ENCODE data around the gene TNK2.
"Not testable (repeated sequence)": the region's sequence is repeated elsewhere in the genome, so short reads cannot be mapped to it uniquely, and the experiment has no call there.

Gene TNK2

GRCh38 chr3:195916991-195917390 lies 8.6 kb upstream of the TNK2 start:
- no peak for DNase-seq (ENCODE audit: low read depth in 1 of 2, low spot score in 1 of 2)

- no peak for DNase-seq (ENCODE audit: low read depth in 1 of 2, low spot score in 1 of 2)
Observed at GRCh38 chr3:195916291-195916690, 7.9 kb upstream of the TNK2 start.

- DNase-seq (ENCODE audit: low read depth in 1 of 2, low spot score in 1 of 2): peak; percentile 91 to 95
Observed at GRCh38 chr3:195914648-195915473, 6.5 kb upstream of the TNK2 start.

- not testable (repeated sequence) for DNase-seq (ENCODE audit: low read depth in 1 of 2, low spot score in 1 of 2)
Observed at GRCh38 chr3:195914146-195914545, 5.8 kb upstream of the TNK2 start.

- no peak for DNase-seq (ENCODE audit: low read depth in 1 of 2, low spot score in 1 of 2)
Observed at GRCh38 chr3:195913382-195913781, 5.0 kb upstream of the TNK2 start.

- no peak for DNase-seq (ENCODE audit: low read depth in 1 of 2, low spot score in 1 of 2)
Observed at GRCh38 chr3:195911946-195912270, 3.6 kb upstream of the TNK2 start.

GRCh38 chr3:195911041-195911945 lies 2.9 kb upstream of the TNK2 start:
- DNase-seq (ENCODE audit: low read depth in 1 of 2, low spot score in 1 of 2): no peak

- no peak for DNase-seq (ENCODE audit: low read depth in 1 of 2, low spot score in 1 of 2)
Observed at GRCh38 chr3:195910499-195910845, 2.1 kb upstream of the TNK2 start.

- peak; percentile 78 to 81 for DNase-seq (ENCODE audit: low read depth in 1 of 2, low spot score in 1 of 2)
Observed at GRCh38 chr3:195909644-195910498, 1.5 kb upstream of the TNK2 start.

- DNase-seq (ENCODE audit: low read depth in 1 of 2, low spot score in 1 of 2): no peak
Observed at GRCh38 chr3:195908694-195909581, 587 bp upstream of the TNK2 start.

GRCh38 chr3:195907684-195907933 lies 742 bp downstream of the TNK2 start:
- peak in 1 of 2 donors; percentile 23 for DNase-seq (ENCODE audit: low read depth in 1 of 2, low spot score in 1 of 2)

GRCh38 chr3:195906865-195907683 lies 1.3 kb downstream of the TNK2 start:
- peak; percentile 46 to 56 for DNase-seq (ENCODE audit: low read depth in 1 of 2, low spot score in 1 of 2)

- peak in 1 of 2 donors; percentile 14 for DNase-seq (ENCODE audit: low read depth in 1 of 2, low spot score in 1 of 2)
Observed at GRCh38 chr3:195905970-195906864, 2.1 kb downstream of the TNK2 start.

GRCh38 chr3:195904368-195904767 lies 4.0 kb downstream of the TNK2 start:
- DNase-seq (ENCODE audit: low read depth in 1 of 2, low spot score in 1 of 2): no peak

- DNase-seq (ENCODE audit: low read depth in 1 of 2, low spot score in 1 of 2): no peak
Observed at GRCh38 chr3:195903950-195904290, 4.4 kb downstream of the TNK2 start.

- DNase-seq (ENCODE audit: low read depth in 1 of 2, low spot score in 1 of 2): not testable (repeated sequence)
Observed at GRCh38 chr3:195902634-195903033, 5.7 kb downstream of the TNK2 start.

GRCh38 chr3:195901836-195902585 lies 6.3 kb downstream of the TNK2 start:
- not testable (repeated sequence) for DNase-seq (ENCODE audit: low read depth in 1 of 2, low spot score in 1 of 2)
